Common myeloid progenitor, CD34-positive (primary cell): ENCODE data around the gene CEP112.
"Not testable (repeated sequence)": the region's sequence is repeated elsewhere in the genome, so short reads cannot be mapped to it uniquely, and the experiment has no call there.

Experiments used
- CTCF ChIA-PET: fragments of 350-600 bp; sonication (Branson Sonifier 250); formaldehyde crosslinking; loops from one replicate; lab custom pipeline; 2021; ENCODE audit warnings: antibody characterized with exemption; lab: Charles Lee
- POLR2A ChIA-PET: fragments of 350-600 bp; sonication (Branson Sonifier 250); formaldehyde crosslinking; loops from one replicate; lab custom pipeline; 2021; ENCODE audit warnings: antibody characterized with exemption; lab: Charles Lee
- DNase-seq, 3 donors: peaks; one replicate each; pipeline versions ENCODE4 v3.0.0 to v3.0.0-alpha.2; 2013
- H3K27ac ChIP-seq, 2 experiments: 1 replicate in 1 of 2; 2 replicates in 1 of 2; pipeline ENCODE4 v1.7.0; 2013; ENCODE audit warnings: inconsistent platforms in 2 of 2, low read length in 2 of 2, mild to moderate bottlenecking in 2 of 2, low read depth in 1 of 2, moderate library complexity in 1 of 2; ENCODE audit not compliant: severe bottlenecking in 2 of 2, insufficient read depth in 1 of 2, poor library complexity in 1 of 2
- H3K27me3 ChIP-seq, 5 experiments: replicated peaks in 2 of 5; 1 replicate in 3 of 5; 2 replicates in 2 of 5; pipeline versions ENCODE4 v1.6.1 to v1.7.0; 2013; ENCODE audit warnings: low read length in 4 of 5, mild to moderate bottlenecking in 2 of 5, moderate library complexity in 2 of 5, inconsistent platforms in 1 of 5; ENCODE audit not compliant: insufficient read depth in 5 of 5, control insufficient read depth in 4 of 5
- H3K36me3 ChIP-seq, 4 experiments: 1 replicate in 2 of 4; 2 replicates in 2 of 4; pipeline versions ENCODE4 v1.6.1 to v1.7.0; 2013; ENCODE audit warnings: low read length in 3 of 4, control low read depth in 1 of 4, mild to moderate bottlenecking in 1 of 4; ENCODE audit not compliant: control insufficient read depth in 4 of 4, insufficient read depth in 4 of 4
- H3K4me1 ChIP-seq, 4 experiments: 1 replicate in 3 of 4; 2 replicates in 1 of 4; pipeline versions ENCODE4 v1.6.1 to v1.7.1; 2013; ENCODE audit warnings: low read length in 3 of 4, mild to moderate bottlenecking in 3 of 4, control low read depth in 1 of 4, inconsistent platforms in 1 of 4, moderate library complexity in 1 of 4; ENCODE audit not compliant: control insufficient read depth in 4 of 4, insufficient read depth in 4 of 4; ENCODE audit errors: control extremely low read depth in 1 of 4
- H3K4me3 ChIP-seq, 7 experiments: 1 replicate in 4 of 7; 2 replicates in 3 of 7; pipeline versions ENCODE4 v1.5.1 to v1.7.0; 2013; ENCODE audit warnings: mild to moderate bottlenecking in 7 of 7, low read length in 6 of 7, moderate library complexity in 6 of 7, inconsistent platforms in 2 of 7, low read depth in 2 of 7, control low read depth in 1 of 7; ENCODE audit not compliant: insufficient read depth in 4 of 7, control insufficient read depth in 1 of 7; ENCODE audit errors: extremely low read depth in 1 of 7
- H3K9me3 ChIP-seq, 5 experiments: 1 replicate in 4 of 5; 2 replicates in 1 of 5; pipeline versions ENCODE4 v1.6.1 to v1.7.1; 2013; ENCODE audit warnings: low read length in 4 of 5, mild to moderate bottlenecking in 2 of 5, inconsistent platforms in 1 of 5, low read depth in 1 of 5, moderate library complexity in 1 of 5; ENCODE audit not compliant: control insufficient read depth in 4 of 5, insufficient read depth in 2 of 5; ENCODE audit errors: control extremely low read depth in 1 of 5
- WGBS: methylation state at CpG from one replicate; pipeline ENCODE4 v1.1.5; 2013; ENCODE audit not compliant: insufficient coverage; 5-methylcytosine and 5-hydroxymethylcytosine counted together

The CEP112 gene

DNA sequence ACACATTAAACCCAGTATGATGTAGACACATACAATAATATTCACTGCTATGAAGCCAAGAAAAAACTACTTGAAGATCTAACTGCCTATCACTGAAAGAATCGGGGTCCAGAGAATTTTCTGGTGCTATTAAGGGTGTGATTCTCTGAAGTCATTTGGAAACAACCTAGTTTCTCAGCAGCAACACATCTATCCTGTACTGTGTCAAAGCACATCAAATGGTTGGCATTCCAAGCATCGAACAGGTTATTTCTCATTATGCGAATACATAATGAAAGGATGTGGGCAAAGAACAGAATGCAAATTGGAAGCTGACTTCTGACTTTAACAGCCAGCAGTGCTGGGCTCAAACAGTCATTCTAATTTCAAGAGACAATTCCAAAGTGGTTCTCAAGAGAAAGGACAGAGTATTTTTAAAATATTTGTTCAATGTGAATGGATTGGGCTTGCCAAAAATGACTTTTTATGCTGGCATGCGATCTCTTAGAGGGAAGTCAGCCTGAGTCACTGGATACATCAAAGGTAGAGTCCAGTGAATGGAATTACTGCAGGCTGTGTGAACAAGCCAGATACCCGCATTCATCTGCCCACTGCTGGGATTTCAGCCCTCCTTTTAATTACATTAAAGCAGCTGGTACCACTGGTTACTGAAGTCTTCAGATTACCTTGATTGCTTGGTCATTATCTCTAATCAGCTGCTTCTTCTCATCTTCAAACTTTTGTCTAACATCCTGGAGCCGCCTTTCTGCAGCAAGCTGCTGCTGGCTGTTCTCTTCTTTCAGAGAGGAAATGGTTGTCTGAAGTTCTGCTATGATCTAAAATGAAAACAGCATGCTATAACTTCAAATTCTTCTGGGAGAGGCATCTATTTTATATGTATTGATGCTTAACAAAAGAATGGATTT, 449.3 kb downstream of the CEP112 start:
- POLR2A ChIA-PET: no interaction called here
- WGBS: 100% methylated on average over 4 of the region's 6 CpGs
- CTCF ChIA-PET: no interaction called here
- Histone ChIP-seq H3K9me3 (peaks cover 0 to 7% (median 0%) of the 10 kb centered on the region in 5 experiments), H3K27ac (no peak overlapping the region), H3K4me3 (no peak overlapping the region), H3K27me3 (no peaks in the 10 kb centered on the region), H3K36me3 (no peaks in the 10 kb centered on the region), H3K4me1 (no peaks in the 10 kb centered on the region)
- no peak for DNase-seq

GRCh38 chr17:65741710-65742109, 450.2 kb downstream of the CEP112 start:
- no peaks in the 10 kb centered on the region for H3K27me3 ChIP-seq
- H3K27ac ChIP-seq: no peak overlapping the region
- no peaks in the 10 kb centered on the region for H3K4me1 ChIP-seq
- H3K4me3 ChIP-seq: no peak overlapping the region
- WGBS: no CpG with 5 or more reads among the region's 1 CpG
- no peaks in the 10 kb centered on the region for H3K36me3 ChIP-seq
- DNase-seq: no peak
- H3K9me3 ChIP-seq: peaks cover 0 to 7% (median 0%) of the 10 kb centered on the region in 5 experiments
- CTCF ChIA-PET: no interaction called here
- POLR2A ChIA-PET: no interaction called here

DNA sequence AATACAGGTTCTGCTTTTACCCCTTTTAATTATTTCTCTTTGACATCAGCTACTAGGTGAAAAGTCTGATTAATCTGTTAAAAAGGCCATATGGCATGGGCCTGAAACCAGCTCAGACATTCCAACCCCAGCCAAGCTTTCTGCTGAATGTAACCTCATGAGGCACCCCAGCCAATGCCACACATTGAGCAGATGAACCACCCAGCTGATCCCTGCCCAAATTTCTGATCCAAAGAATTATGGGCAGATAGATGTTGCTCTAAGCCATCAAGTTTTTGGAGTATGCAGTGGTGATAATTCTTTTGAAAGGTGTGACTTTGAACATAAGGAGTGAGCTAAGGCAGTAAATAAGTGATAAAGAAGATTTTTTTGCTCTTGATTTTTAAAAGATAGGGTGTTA, 452.9 kb downstream of the CEP112 start:
- Histone ChIP-seq H3K4me3 (no peak overlapping the region), H3K36me3 (no peaks in the 10 kb centered on the region), H3K27me3 (no peaks in the 10 kb centered on the region), H3K27ac (no peak overlapping the region), H3K9me3 (peaks cover 0 to 7% (median 0%) of the 10 kb centered on the region in 5 experiments), H3K4me1 (no peaks in the 10 kb centered on the region)
- ChIA-PET POLR2A (no interaction called here), CTCF (no interaction called here)
- no peak for DNase-seq

- Histone ChIP-seq H3K27me3 (no peaks in the 10 kb centered on the region), H3K27ac (no peak overlapping the region), H3K4me3 (no peak overlapping the region), H3K4me1 (no peaks in the 10 kb centered on the region), H3K36me3 (no peaks in the 10 kb centered on the region), H3K9me3 (peaks cover 0 to 8% (median 0%) of the 10 kb centered on the region in 5 experiments)
- no peak for DNase-seq
- ChIA-PET POLR2A (no interaction called here), CTCF (no interaction called here)
- 100% methylated on average over 1 of the region's 4 CpGs for WGBS
These were observed 454.5 kb downstream of the CEP112 start for GRCh38 chr17:65737451-65737850.

DNA sequence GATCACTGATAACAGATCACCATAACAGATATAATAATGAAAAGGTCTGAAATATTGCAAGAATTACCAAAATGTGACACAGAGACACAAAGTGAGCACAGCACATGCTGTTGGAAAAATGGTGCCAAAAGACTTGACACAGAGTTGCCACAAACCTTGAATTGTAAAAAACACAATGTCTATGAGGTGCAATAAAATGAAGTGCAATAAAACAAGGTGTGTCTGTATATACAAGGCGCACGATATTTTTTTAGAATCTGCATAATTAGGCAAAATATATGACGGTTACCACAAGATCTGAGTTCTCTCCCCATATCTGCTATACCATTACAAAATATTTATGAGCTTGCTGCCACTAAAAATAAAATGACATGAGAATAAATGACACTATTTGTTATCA, 458.6 kb downstream of the CEP112 start:
- POLR2A ChIA-PET: no interaction called here
- no peak for DNase-seq
- Histone ChIP-seq H3K4me1 (no peaks in the 10 kb centered on the region), H3K27me3 (no peaks in the 10 kb centered on the region), H3K9me3 (peaks cover 0 to 7% (median 4%) of the 10 kb centered on the region in 5 experiments), H3K4me3 (no peak overlapping the region), H3K27ac (no peak overlapping the region), H3K36me3 (no peaks in the 10 kb centered on the region)
- CTCF ChIA-PET: no interaction called here
- no CpG with 5 or more reads among the region's 3 CpGs for WGBS

GRCh38 chr17:65732667-65733066, 459.3 kb downstream of the CEP112 start:
- H3K9me3 ChIP-seq, POLR2A ChIA-PET, H3K27ac ChIP-seq, DNase-seq, H3K36me3 ChIP-seq, H3K4me1 ChIP-seq, H3K4me3 ChIP-seq, H3K27me3 ChIP-seq, CTCF ChIA-PET: not testable (repeated sequence)
- WGBS: 100% methylated on average over 1 of the region's 2 CpGs

DNA sequence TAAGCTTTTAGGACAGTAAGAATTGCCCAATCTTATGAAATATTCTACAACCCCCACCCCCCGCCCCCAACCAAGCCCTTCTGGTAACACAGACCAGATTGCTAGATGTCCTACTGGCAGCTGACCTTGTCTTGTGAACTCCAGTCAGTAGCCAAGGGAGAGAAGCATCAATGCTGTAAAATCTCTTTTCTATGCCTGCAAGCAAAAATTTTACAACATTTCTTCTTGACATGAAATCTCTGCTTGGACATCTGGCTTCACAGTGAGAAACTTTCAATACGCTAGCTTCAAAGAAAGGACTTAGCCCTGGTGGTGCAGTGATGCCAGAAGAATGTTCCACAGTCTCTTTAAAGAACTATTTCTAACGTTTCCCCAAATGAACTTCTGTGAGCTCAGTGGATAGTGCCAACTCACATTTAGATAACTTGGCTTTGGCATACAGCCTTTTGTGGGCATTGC, 461.2 kb downstream of the CEP112 start:
- Histone ChIP-seq H3K9me3 (peaks cover 0 to 7% (median 4%) of the 10 kb centered on the region in 5 experiments), H3K4me3 (no peak overlapping the region), H3K27me3 (no peaks in the 10 kb centered on the region), H3K27ac (no peak overlapping the region), H3K36me3 (no peaks in the 10 kb centered on the region), H3K4me1 (no peaks in the 10 kb centered on the region)
- ChIA-PET CTCF (no interaction called here), POLR2A (no interaction called here)
- 100% methylated on average over 2 of the region's 3 CpGs for WGBS
- no peak for DNase-seq
